RCC 7860 (cell line): ENCODE measurements around the gene TPM1.

ENCODE experiments used
- DNase-seq: peaks from one replicate; pipeline ENCODE4 v3.0.0-alpha.2; 2015; ENCODE audit warnings: low spot score
- FAIRE-seq: peaks from 2 replicates; lab custom pipeline; 2012; peaks lifted over from hg19 to GRCh38; lab: Jason Lieb, UNC

Gene TPM1

DNA sequence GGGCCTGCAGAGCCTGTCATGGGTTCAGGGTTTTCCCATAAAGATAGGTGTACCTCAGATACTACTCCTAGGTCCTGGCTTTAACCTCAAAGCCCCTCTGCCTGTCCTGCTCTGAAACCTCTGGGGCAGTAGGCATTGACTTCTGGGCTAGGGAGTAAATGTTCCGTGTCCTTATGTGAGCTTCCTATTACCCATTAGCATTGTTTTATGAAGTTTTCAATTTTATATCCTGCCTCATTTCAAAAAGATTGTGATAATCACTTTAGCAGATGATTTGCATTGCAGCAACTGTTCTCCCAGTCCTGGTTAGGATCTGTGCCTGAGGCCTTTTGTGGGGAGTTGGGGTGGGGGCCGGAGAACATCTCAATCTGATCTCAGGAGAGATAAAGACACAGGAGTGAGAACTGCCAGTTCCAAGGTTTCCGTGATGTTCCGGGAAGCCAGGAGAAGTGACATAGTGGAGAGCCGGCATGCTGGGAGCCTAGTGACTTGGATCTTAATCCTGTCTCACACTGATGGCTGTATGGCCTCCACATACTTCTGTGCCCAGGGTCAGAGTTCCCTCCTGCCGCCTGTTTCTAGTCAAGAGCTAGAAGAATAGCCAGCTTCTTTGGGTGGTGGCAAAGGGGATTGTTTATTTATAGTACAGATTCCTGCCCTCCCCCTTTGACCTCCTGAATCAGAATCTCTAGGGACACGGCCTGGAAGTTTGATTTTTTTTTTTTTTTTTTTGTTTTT, 10.6 kb downstream of the TPM1 start:
- DNase-seq (peak; percentile 50), FAIRE-seq (no peak)

- FAIRE-seq (no peak), DNase-seq (peak; percentile 30)
These were observed 11.7 kb downstream of the TPM1 start for GRCh38 chr15:63054281-63054683.

- peak; percentile 50 for DNase-seq
- peak; percentile 74 for FAIRE-seq
These were observed 12.4 kb downstream of the TPM1 start for GRCh38 chr15:63054985-63055384.

- FAIRE-seq (no peak), DNase-seq (peak; percentile 13)
These were observed 14.3 kb downstream of the TPM1 start for GRCh38 chr15:63056829-63057228.

- peak; percentile 7 for DNase-seq
- no peak for FAIRE-seq
These were observed 15.2 kb downstream of the TPM1 start for GRCh38 chr15:63057468-63058345.

DNA sequence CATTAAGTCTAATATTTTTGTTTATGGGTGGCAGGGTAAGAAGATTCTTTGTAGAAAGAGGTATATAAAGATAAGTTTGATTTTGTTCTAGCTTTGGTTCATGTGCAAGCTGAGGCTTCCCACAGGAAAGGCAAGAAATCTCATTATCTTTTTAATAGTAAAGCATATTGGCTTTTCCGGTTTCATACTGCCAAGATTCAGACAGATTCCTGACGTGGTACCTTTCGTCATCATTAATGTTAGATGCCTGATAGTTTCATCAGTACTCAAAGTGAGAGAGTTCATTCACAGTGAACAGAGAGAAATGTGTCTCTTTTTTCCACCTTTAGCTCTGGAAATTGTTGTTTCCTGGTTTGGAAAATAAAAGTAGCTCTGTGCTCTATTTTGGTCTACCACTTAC, 16.5 kb downstream of the TPM1 start:
- no peak for FAIRE-seq
- no peak for DNase-seq

- FAIRE-seq: no peak
- peak; percentile 4 for DNase-seq
These were observed 17.1 kb downstream of the TPM1 start for GRCh38 chr15:63059573-63060216.

DNA sequence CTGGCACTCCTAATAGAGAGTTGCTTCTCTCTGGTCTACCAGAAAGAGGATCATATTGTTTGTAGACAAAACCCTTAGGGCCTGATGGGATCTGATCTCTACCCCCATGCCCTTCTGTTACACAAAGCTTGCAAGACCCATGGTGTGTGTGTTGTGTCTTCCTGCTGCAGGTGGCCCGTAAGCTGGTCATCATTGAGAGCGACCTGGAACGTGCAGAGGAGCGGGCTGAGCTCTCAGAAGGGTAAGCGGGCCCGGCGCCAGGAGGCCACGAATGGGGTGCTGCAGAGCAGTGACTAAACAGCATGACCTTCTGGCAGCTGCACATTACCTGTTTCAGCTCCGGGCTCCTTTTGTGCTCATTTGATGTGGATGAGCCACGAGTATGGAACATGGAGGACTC, 18.2 kb downstream of the TPM1 start:
- no peak for DNase-seq
- no peak for FAIRE-seq

- DNase-seq (peak; percentile 3), FAIRE-seq (no peak)
These were observed 19.4 kb downstream of the TPM1 start for GRCh38 chr15:63061975-63062374.

GRCh38 chr15:63063164-63063756, 20.7 kb downstream of the TPM1 start:
- peak; percentile 21 for DNase-seq
- no peak for FAIRE-seq

DNA sequence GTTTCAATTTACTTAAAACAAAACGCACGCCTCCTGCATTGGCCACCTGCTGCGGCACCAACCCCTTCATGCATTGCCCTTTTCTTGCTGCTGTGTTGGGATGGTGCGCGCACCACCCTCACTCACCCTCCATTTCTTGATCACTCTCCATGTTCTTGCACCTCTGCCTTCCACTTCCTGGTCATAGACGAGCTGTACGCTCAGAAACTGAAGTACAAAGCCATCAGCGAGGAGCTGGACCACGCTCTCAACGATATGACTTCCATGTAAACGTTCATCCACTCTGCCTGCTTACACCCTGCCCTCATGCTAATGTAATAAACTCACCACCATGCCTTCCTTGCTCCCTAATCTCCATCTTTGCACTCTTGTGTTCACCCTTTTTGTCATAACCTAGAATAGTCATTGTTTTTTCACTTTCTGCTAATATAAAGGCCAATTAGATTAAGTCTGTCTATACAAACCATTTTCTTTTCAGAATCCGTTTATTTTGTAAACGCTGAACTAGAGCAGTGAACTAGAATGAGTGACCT, 21.4 kb downstream of the TPM1 start:
- DNase-seq (no peak), FAIRE-seq (no peak)

GRCh38 chr15:63065262-63066221, 23.0 kb downstream of the TPM1 start:
- no peak for FAIRE-seq
- peak; percentile 34 for DNase-seq

- DNase-seq (peak; percentile 3), FAIRE-seq (no peak)
These were observed 23.7 kb downstream of the TPM1 start for GRCh38 chr15:63066272-63066671.

- DNase-seq (no peak), FAIRE-seq (no peak)
These were observed 24.8 kb downstream of the TPM1 start for GRCh38 chr15:63067306-63067705.

- peak; percentile 7 for DNase-seq
- no peak for FAIRE-seq
These were observed 25.6 kb downstream of the TPM1 start for GRCh38 chr15:63067976-63068743.

DNA sequence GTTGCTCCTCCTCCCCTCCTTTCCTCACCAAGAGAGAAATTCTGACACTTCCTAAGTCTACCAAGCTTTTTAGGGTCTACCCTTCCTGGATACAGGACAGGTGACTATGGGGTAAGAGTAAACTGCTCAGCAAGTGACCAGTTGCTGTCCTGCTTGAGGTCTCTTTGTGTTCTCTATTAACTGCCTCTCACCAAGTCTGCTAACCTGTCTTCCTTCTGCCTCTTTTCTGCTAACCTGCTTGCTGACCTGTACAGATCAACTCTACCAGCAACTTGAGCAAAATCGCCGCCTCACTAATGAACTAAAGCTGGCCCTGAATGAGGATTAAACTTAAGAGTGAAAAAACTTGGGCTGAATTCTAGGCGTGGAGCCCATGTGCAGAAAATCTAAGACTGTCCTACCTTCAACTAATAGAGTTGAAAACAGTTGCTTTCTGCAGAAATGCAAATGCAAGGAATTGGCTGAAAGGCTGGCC, 27.1 kb downstream of the TPM1 start:
- FAIRE-seq (no peak), DNase-seq (peak; percentile 22)

DNA sequence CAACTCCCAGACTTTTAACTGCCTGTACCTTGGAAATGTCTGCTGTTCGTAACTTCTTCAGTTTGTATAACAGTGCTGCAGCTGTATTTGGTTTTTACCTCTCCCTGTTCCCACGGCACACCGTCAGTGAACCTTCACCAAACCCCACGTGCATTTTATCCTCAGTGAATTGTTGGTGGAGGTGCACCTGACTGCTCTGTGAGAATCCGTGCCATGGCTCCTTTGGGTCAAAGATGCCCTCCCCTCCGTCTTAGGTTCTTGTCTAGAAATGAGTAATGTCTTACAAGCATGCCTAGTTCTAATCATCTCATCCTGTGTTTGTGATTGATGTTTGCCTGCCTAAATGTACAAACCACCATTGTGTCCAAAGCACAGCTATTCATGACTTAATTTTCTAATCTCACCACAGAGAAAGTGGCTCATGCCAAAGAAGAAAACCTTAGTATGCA, 28.2 kb downstream of the TPM1 start:
- FAIRE-seq (no peak), DNase-seq (peak; percentile 28)

DNA sequence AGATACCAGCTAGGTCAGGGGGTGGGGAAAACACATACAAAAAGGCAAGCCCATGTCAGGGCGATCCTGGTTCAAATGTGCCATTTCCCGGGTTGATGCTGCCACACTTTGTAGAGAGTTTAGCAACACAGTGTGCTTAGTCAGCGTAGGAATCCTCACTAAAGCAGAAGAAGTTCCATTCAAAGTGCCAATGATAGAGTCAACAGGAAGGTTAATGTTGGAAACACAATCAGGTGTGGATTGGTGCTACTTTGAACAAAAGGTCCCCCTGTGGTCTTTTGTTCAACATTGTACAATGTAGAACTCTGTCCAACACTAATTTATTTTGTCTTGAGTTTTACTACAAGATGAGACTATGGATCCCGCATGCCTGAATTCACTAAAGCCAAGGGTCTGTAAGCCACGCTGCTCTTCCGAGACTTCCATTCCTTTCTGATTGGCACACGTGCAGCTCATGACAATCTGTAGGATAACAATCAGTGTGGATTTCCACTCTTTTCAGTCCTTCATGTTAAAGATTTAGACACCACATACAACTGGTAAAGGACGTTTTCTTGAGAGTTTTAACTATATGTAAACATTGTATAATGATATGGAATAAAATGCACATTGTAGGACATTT, 28.9 kb downstream of the TPM1 start:
- FAIRE-seq: no peak
- DNase-seq: peak; percentile 3
